OCI-LY7 (cell line): ENCODE data around the gene ERGIC3. TPM values are rescaled to one million over a fixed set of nuclear protein-coding genes. Genes with fewer than 3 reads are reported as not detected.

Source experiments
- BruUV-seq: library from RNA; stranded (reverse); fragments of 400-500 nt; replicated peaks from 2 replicates; lab custom pipeline; 2021; lab: Mats Ljungman, UMichigan
- CTCF ChIA-PET: fragments of 300-600 bp; sonication (Branson Sonifier 250); formaldehyde crosslinking; loops from one replicate; lab custom pipeline; 2022; ENCODE audit warnings: antibody characterized with exemption; ENCODE audit not compliant: unreplicated experiment; lab: Charles Lee
- POLR2A ChIA-PET: fragments of 300-600 bp; sonication (Branson Sonifier 250); formaldehyde crosslinking; loops from one replicate; lab custom pipeline; 2022; ENCODE audit warnings: antibody characterized with exemption; lab: Charles Lee
- DNase-seq: peaks from one replicate; pipeline ENCODE4 v3.0.0-alpha.2; 2015; ENCODE audit warnings: low spot score
- H2AFZ ChIP-seq: fragments of 200-600 bp; sonication (generic), shearing (Covaris generic); 2 replicates; pipeline ENCODE4 v1.6.1; 2014; ENCODE audit warnings: mild to moderate bottlenecking, antibody characterized with exemption, low read length, moderate library complexity
- H3K27ac ChIP-seq: fragments of 200-600 bp; sonication (generic); 2 replicates; pipeline ENCODE4 v1.5.1; 2014; ENCODE audit warnings: mixed run types, low read depth, mild to moderate bottlenecking, moderate library complexity, low read length, inconsistent platforms; ENCODE audit not compliant: poor library complexity, severe bottlenecking
- H3K36me3 ChIP-seq: fragments of 200-600 bp; sonication (generic); 2 replicates; pipeline ENCODE4 v1.6.1; 2014; ENCODE audit warnings: mild to moderate bottlenecking, antibody characterized with exemption, low read length, moderate library complexity, mixed read lengths; ENCODE audit not compliant: insufficient read depth
- H3K4me1 ChIP-seq: fragments of 200-600 bp; sonication (generic); 2 replicates; pipeline ENCODE4 v1.5.1; 2014; ENCODE audit warnings: mild to moderate bottlenecking, low read length; ENCODE audit not compliant: insufficient read depth, poor library complexity, severe bottlenecking
- H3K4me2 ChIP-seq: fragments of 200-600 bp; sonication (generic); 2 replicates; pipeline ENCODE4 v1.6.1; 2014; ENCODE audit warnings: mild to moderate bottlenecking, low read length
- H3K4me3 ChIP-seq: fragments of 200-600 bp; sonication (generic); 2 replicates; pipeline ENCODE4 v1.5.1; 2014; ENCODE audit warnings: mild to moderate bottlenecking, low read depth, low read length; ENCODE audit not compliant: poor library complexity, severe bottlenecking
- H3K79me2 ChIP-seq: fragments of 200-600 bp; sonication (generic); 2 replicates; pipeline ENCODE4 v1.6.1; 2016; ENCODE audit warnings: low read depth, mild to moderate bottlenecking, low read length, moderate library complexity, mixed read lengths; ENCODE audit not compliant: insufficient read depth
- H3K9me2 ChIP-seq: fragments of 200-600 bp; sonication (generic); 2 replicates; pipeline ENCODE4 v1.6.1; 2016; ENCODE audit warnings: mild to moderate bottlenecking, low read length, mixed read lengths; ENCODE audit not compliant: insufficient read depth
- H3K9me3 ChIP-seq: fragments of 200-600 bp; sonication (generic); 2 replicates; pipeline ENCODE4 v1.6.1; 2014; ENCODE audit warnings: mild to moderate bottlenecking, mixed run types, low read length, mixed read lengths
- H4K20me1 ChIP-seq: fragments of 200-600 bp; sonication (generic); 2 replicates; pipeline ENCODE4 v1.6.1; 2014; ENCODE audit warnings: mild to moderate bottlenecking, antibody characterized with exemption, low read length, moderate library complexity, mixed read lengths; ENCODE audit not compliant: insufficient read depth
- CTCF ChIP-seq: fragments of 200-600 bp; sonication (generic); conservative IDR thresholded peaks from 2 replicates; pipeline ENCODE4 v1.5.1; 2014; ENCODE audit warnings: mild to moderate bottlenecking, antibody characterized with exemption, low read length, moderate library complexity, mixed read lengths
- EZH2phosphoT487 ChIP-seq: fragments of 200-600 bp; sonication (generic); IDR thresholded peaks from 2 replicates; pipeline ENCODE4 v1.6.1; 2018; ENCODE audit warnings: low read depth, borderline replicate concordance, mild to moderate bottlenecking, mixed run types, antibody characterized with exemption, low read length, moderate library complexity, mixed read lengths
- intact Hi-C: fragments of 100-400 bp; cut with micrococcal nuclease; formaldehyde crosslinking; loops from one replicate; pipeline ENCODE4 v1.10.0; 2022; ENCODE audit not compliant: unreplicated experiment
- total RNA-seq, 2 experiments: library from RNA; depleted of rRNA in 1 of 2; stranded (reverse); fragments of >200 nt in 1 of 2; shearing (Covaris generic) in 1 of 2; gene quantifications; 2 replicates each; pipeline ENCODE4 v1.2.3, GENCODE V29; 2014 to 2022

The ERGIC3 gene
- total RNA-seq, 2 experiments from 2014 or later = 170 to 171 TPM

GRCh38 chr20:35562541-35563110 lies 20.7 kb downstream of the ERGIC3 start:
- peaks cover 6% of the 10 kb centered on the region; the same call in 1 of the 2 replicates for H3K36me3 ChIP-seq
- H3K9me3 ChIP-seq = no peaks in the 10 kb centered on the region
- intact Hi-C loops = loop anchor here (10.0 kb wide), 1 partner anchor 102 kb away; the partner anchor contains the start of genes CPNE1 and RBM12
- no TSS peak for BruUV-seq
- H3K4me3 ChIP-seq = no peak overlapping the region
- no peak for DNase-seq
- TF ChIP-seq CTCF (no peak), EZH2phosphoT487 (no peak)
- ChIA-PET CTCF (interaction anchor here (0.7 kb wide), 1 partner anchor 61 kb away, joined by 3 read pairs; no protein-coding TSS in a partner anchor), POLR2A (no interaction called here)
- H3K4me1 ChIP-seq = peaks cover 13% of the 10 kb centered on the region
- no peaks in the 10 kb centered on the region for H3K9me2 ChIP-seq
- no peak overlapping the region for H3K27ac ChIP-seq
- H3K4me2 ChIP-seq = no peak overlapping the region
- H4K20me1 ChIP-seq = no peaks in the 10 kb centered on the region
- no peak overlapping the region for H2AFZ ChIP-seq
- H3K79me2 ChIP-seq = no peaks in the 10 kb centered on the region

GRCh38 chr20:35563834-35564233 lies 22.0 kb downstream of the ERGIC3 start:
- Histone ChIP-seq H3K79me2 (no peaks in the 10 kb centered on the region), H3K27ac (no peak overlapping the region), H3K9me2 (no peaks in the 10 kb centered on the region), H3K36me3 (no peaks in the 10 kb centered on the region), H2AFZ (no peak overlapping the region), H3K9me3 (no peaks in the 10 kb centered on the region), H3K4me3 (no peak overlapping the region), H3K4me1 (peaks cover 16% of the 10 kb centered on the region), H3K4me2 (no peak overlapping the region), H4K20me1 (no peaks in the 10 kb centered on the region)
- CTCF ChIA-PET = no interaction called here
- BruUV-seq = no TSS peak
- no peak for DNase-seq
- TF ChIP-seq EZH2phosphoT487 (no peak), CTCF (no peak)
- intact Hi-C loops = loop anchor here (10.0 kb wide), 1 partner anchor 101 kb away; the partner anchor contains the start of genes CPNE1 and RBM12
- POLR2A ChIA-PET = interaction anchor here (0.9 kb wide), 1 partner anchor 15 kb away, joined by 3 read pairs; no protein-coding TSS in a partner anchor

- H3K9me2 ChIP-seq = no peaks in the 10 kb centered on the region
- H4K20me1 ChIP-seq = no peaks in the 10 kb centered on the region
- intact Hi-C loops = loop anchor here (10.0 kb wide), 1 partner anchor 100 kb away; the partner anchor contains the start of genes CPNE1 and RBM12
- no peak for TF ChIP-seq CTCF
- no peak for TF ChIP-seq EZH2phosphoT487
- H2AFZ ChIP-seq = no peak overlapping the region
- no peak overlapping the region for H3K4me2 ChIP-seq
- no peaks in the 10 kb centered on the region for H3K9me3 ChIP-seq
- BruUV-seq = no TSS peak
- H3K27ac ChIP-seq = no peak overlapping the region
- ChIA-PET CTCF (no interaction called here), POLR2A (interaction anchor here (0.6 to 0.9 kb wide), 2 partner anchors 14 to 15 kb away, joined by 3 to 4 read pairs; no protein-coding TSS in a partner anchor)
- no peaks in the 10 kb centered on the region for H3K79me2 ChIP-seq
- peaks cover 17% of the 10 kb centered on the region for H3K4me1 ChIP-seq
- DNase-seq = no peak
- no peaks in the 10 kb centered on the region for H3K36me3 ChIP-seq
- H3K4me3 ChIP-seq = no peak overlapping the region
These were observed 23.0 kb downstream of the ERGIC3 start for GRCh38 chr20:35564905-35565304.
